ENCODE measurements around the gene DUXA.

Gene DUXA

DNA sequence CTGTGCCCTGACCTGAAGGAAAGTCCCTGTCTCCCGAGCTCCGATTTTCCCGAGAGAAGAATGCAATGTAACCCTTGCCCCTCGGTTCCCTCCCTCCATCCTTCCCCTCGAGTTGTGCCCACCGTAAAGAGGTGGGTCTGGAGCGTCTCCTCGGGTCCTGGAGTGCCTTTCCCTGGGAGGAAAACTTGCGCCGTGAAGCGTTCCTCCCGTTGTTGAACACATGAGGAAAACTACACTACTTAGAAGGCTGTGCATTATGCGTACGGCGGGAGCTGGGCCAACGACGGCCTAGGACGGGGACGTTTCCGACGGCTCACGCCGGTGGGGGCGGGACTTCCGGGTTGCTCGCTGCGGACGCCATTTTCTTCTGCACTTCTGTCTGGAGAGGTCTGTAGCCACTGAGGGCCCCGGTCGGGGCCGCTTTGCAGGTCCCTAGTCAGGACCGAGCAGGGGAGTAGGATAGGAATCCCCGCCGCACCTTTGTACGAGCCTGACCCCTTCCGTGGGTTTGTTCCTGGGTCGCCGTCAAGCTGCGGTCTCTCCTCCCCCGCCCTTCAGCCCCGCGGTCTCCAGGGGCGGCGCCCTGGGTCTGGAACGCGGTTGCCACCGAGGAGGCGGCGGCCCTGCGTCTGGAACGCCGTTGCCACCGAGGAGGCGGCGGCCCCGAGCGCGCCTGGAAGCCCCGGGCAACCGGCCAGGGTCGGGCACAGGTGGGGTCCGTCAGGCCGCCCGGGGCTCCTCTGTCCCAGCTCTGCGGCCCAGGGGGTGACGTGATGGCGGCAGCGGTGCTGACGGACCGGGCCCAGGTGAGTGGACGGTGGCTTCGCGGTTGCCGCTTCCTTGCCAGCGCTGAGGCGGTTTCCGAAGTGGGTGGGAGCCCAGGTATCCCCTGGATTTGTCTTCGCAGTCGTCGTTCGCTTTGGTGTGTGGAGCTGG, 24.1 kb upstream of the DUXA start, which contains the start of gene ZNF264:
Gene ZNF264, plus strand, starts transcription at position 360 of the 936 bp plus-strand sequence. Its CDS starts 414 bp downstream, at position 774.
- TF ChIP-seq, protein P1, sequence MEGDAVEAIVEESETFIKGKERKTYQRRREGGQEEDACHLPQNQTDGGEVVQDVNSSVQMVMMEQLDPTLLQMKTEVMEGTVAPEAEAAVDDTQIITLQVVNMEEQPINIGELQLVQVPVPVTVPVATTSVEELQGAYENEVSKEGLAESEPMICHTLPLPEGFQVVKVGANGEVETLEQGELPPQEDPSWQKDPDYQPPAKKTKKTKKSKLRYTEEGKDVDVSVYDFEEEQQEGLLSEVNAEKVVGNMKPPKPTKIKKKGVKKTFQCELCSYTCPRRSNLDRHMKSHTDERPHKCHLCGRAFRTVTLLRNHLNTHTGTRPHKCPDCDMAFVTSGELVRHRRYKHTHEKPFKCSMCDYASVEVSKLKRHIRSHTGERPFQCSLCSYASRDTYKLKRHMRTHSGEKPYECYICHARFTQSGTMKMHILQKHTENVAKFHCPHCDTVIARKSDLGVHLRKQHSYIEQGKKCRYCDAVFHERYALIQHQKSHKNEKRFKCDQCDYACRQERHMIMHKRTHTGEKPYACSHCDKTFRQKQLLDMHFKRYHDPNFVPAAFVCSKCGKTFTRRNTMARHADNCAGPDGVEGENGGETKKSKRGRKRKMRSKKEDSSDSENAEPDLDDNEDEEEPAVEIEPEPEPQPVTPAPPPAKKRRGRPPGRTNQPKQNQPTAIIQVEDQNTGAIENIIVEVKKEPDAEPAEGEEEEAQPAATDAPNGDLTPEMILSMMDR (IDR thresholded peaks at IDR 0.05; ENCODE audit: control extremely low read depth, extremely low read depth, low read depth, missing control alignments): peak; percentile 7
- peak; percentile 93 for DNase-seq (ENCODE audit: extremely low spot score)

GRCh38 chr19:57190301-57190700, 23.0 kb upstream of the DUXA start:
- ChIA-PET POLR2A (no interaction called here), CTCF (no interaction called here)
- DNase-seq (ENCODE audit: extremely low spot score): no peak
- TF ChIP-seq, protein P1 (IDR thresholded peaks at IDR 0.05; ENCODE audit: control extremely low read depth, extremely low read depth, low read depth, missing control alignments): no peak

More for the DNA sequence above, 24.1 kb upstream of the DUXA start, which contains the start of gene ZNF264:
- CTCF ChIA-PET: interaction anchor here (0.6 kb wide), 1 partner anchor 11 kb away, joined by 3 read pairs; no protein-coding TSS in a partner anchor
- POLR2A ChIA-PET: no interaction called here

- CTCF ChIA-PET: interaction anchor here (1.5 kb wide), 1 partner anchor 22 kb away, joined by 4 read pairs; no protein-coding TSS in a partner anchor
- TF ChIP-seq, protein P1 (IDR thresholded peaks at IDR 0.05; ENCODE audit: control extremely low read depth, extremely low read depth, low read depth, missing control alignments): no peak
- POLR2A ChIA-PET: no interaction called here
- DNase-seq (ENCODE audit: extremely low spot score): peak; percentile 65
These were observed 4.3 kb upstream of the DUXA start for GRCh38 chr19:57171551-57172081.

DNA sequence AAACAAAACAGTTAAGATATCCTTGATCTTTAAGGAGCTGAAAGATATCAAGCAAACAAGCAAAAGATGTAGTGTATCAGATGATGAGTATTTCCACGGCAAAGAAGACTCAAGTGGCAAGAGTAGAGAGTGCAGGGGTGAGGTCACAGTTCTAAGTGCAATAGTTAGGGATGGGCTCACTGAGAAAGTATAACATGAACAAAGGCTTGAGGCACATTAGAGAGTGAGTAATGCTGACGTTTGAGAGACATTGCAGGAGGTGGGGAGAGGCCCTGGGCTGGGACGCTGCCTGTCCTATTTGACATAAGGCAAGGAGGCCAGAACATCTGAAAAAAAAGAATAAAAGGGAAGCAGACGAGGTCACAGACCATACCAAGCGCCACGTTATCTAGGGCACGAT, 1.4 kb downstream of the DUXA start:
- CTCF ChIA-PET: no interaction called here
- no peak for DNase-seq (ENCODE audit: extremely low spot score)
- TF ChIP-seq, protein P1 (IDR thresholded peaks at IDR 0.05; ENCODE audit: control extremely low read depth, extremely low read depth, low read depth, missing control alignments): no peak
- POLR2A ChIA-PET: no interaction called here

GRCh38 chr19:57161985-57162539, 5.2 kb downstream of the DUXA start:
- no peak for DNase-seq (ENCODE audit: extremely low spot score)
- ChIA-PET POLR2A (no interaction called here), CTCF (no interaction called here)
- TF ChIP-seq, protein P1 (IDR thresholded peaks at IDR 0.05; ENCODE audit: control extremely low read depth, extremely low read depth, low read depth, missing control alignments): no peak

GRCh38 chr19:57152921-57153320, 14.4 kb downstream of the DUXA start:
- ChIA-PET POLR2A (no interaction called here), CTCF (no interaction called here)
- DNase-seq (ENCODE audit: extremely low spot score): no peak
- TF ChIP-seq, protein P1 (IDR thresholded peaks at IDR 0.05; ENCODE audit: control extremely low read depth, extremely low read depth, low read depth, missing control alignments): no peak
